ENCODE data around the gene ARRDC5. TPM values are rescaled to one million over a fixed set of nuclear protein-coding genes. Genes with fewer than 3 reads are reported as not detected.
"Not testable (repeated sequence)": the region's sequence is repeated elsewhere in the genome, so short reads cannot be mapped to it uniquely, and the experiment has no call there.

The ARRDC5 gene
- total RNA-seq, 1 experiment from 2014 or later, result not detected

- no peaks in the 10 kb centered on the region for H3K9me2 ChIP-seq (replicated peaks; ENCODE audit: insufficient read depth, low read length)
- peak within 1 kb of the TSS; percentile 93 for H3K9ac ChIP-seq (ENCODE audit: low read length)
- H3K9me3 ChIP-seq (ENCODE audit: low read length), result no peaks in the 10 kb centered on the region
- peaks cover 42% of the 10 kb centered on the region for H3K79me2 ChIP-seq (ENCODE audit: low read length)
- no peaks in the 10 kb centered on the region for H3K27me3 ChIP-seq (ENCODE audit: low read length)
- no peaks in the 10 kb centered on the region for H4K20me1 ChIP-seq (ENCODE audit: insufficient read depth, low read depth, low read length)
- H2AFZ ChIP-seq (ENCODE audit: low read length), result peak within 1 kb of the TSS; percentile 75; the same call in 1 of the 2 replicates
- peaks cover 28% of the 10 kb centered on the region for H3K4me1 ChIP-seq (ENCODE audit: low read length)
- peak within 1 kb of the TSS; percentile 98 for H3K4me3 ChIP-seq (ENCODE audit: low read length)
- peak; percentile 86 for DNase-seq
- H3K4me2 ChIP-seq (ENCODE audit: low read depth, low read length, poor library complexity, severe bottlenecking), result peak within 1 kb of the TSS; percentile 100
- H3K36me3 ChIP-seq (ENCODE audit: insufficient read depth, low read length), result peaks cover 20% of the 10 kb centered on the region
- peak within 1 kb of the TSS; percentile 70 for H3K27ac ChIP-seq (ENCODE audit: low read length)
These were observed 6.6 kb upstream of the ARRDC5 start, which contains the start of gene UHRF1 for GRCh38 chr19:4909156-4909896. TSS of gene UHRF1 (plus strand) at chr19:4909501. CDS start at chr19:4910886, 1,385 bp downstream.

DNA sequence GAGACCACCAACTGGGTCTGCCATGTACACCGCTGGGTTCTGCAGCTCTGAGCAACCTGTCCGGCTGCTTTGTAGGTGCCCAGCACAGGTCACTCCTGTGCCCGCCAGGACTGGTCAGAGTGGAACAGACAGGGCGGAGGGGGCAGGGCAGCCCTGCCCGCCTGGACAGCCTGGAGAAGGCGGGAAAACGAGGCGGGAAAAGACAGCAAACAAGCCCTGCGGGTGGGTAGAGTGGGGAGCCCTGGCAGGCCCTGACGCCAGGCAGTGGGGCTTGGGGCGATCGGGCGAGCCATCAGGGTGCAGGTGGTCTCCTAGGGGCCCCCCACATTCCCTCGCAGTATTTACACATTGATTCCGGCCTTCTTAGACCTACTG is 6.1 kb upstream of the ARRDC5 start:
- Histone ChIP-seq H2AFZ (ENCODE audit: low read length) (no peak overlapping the region), H3K4me1 (ENCODE audit: low read length) (peaks cover 28% of the 10 kb centered on the region), H3K9ac (ENCODE audit: low read length) (peak overlapping the region; percentile 93), H3K4me2 (ENCODE audit: low read depth, low read length, poor library complexity, severe bottlenecking) (peak overlapping the region; percentile 100), H3K36me3 (ENCODE audit: insufficient read depth, low read length) (peaks cover 16% of the 10 kb centered on the region), H3K9me2 (replicated peaks; ENCODE audit: insufficient read depth, low read length) (no peaks in the 10 kb centered on the region), H3K79me2 (ENCODE audit: low read length) (peaks cover 36% of the 10 kb centered on the region), H3K9me3 (ENCODE audit: low read length) (no peaks in the 10 kb centered on the region), H4K20me1 (ENCODE audit: insufficient read depth, low read depth, low read length) (no peaks in the 10 kb centered on the region), H3K27ac (ENCODE audit: low read length) (no peak overlapping the region), H3K27me3 (ENCODE audit: low read length) (no peaks in the 10 kb centered on the region), H3K4me3 (ENCODE audit: low read length) (peak overlapping the region; percentile 98; the same call in 1 of the 2 replicates)
- DNase-seq, result no peak

DNA sequence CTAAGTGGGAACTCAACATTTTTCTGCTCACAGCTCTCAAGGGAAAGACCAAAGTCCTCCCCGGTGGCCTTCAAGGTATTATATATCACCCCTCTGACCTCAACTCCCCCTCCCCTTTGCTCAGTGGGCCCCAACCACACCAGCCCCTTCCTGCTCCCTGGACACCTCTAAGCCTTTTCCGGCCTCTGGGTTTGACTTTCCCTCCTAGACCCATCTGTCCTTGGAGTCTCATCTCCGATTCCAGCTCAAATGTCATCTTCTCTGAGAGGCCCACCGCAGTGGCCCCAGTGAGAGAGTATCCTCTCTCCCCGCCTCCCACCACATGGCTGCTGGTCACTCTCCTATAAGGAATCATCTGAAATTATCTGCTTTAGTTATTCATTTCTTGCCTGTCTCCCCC is 5.7 kb upstream of the ARRDC5 start:
- Histone ChIP-seq H3K4me3 (ENCODE audit: low read length) (no peak overlapping the region), H3K36me3 (ENCODE audit: insufficient read depth, low read length) (peaks cover 13% of the 10 kb centered on the region; the same call in 1 of the 2 replicates), H3K27ac (ENCODE audit: low read length) (no peak overlapping the region), H3K27me3 (ENCODE audit: low read length) (no peaks in the 10 kb centered on the region), H2AFZ (ENCODE audit: low read length) (no peak overlapping the region), H3K79me2 (ENCODE audit: low read length) (peaks cover 32% of the 10 kb centered on the region), H3K4me1 (ENCODE audit: low read length) (peaks cover 28% of the 10 kb centered on the region), H3K4me2 (ENCODE audit: low read depth, low read length, poor library complexity, severe bottlenecking) (no peak overlapping the region), H4K20me1 (ENCODE audit: insufficient read depth, low read depth, low read length) (no peaks in the 10 kb centered on the region), H3K9ac (ENCODE audit: low read length) (0 out of 2 replicates have a peak overlapping the region, but pooled peaks have one; percentile 93), H3K9me3 (ENCODE audit: low read length) (no peaks in the 10 kb centered on the region), H3K9me2 (replicated peaks; ENCODE audit: insufficient read depth, low read length) (no peaks in the 10 kb centered on the region)
- DNase-seq, result no peak

DNA sequence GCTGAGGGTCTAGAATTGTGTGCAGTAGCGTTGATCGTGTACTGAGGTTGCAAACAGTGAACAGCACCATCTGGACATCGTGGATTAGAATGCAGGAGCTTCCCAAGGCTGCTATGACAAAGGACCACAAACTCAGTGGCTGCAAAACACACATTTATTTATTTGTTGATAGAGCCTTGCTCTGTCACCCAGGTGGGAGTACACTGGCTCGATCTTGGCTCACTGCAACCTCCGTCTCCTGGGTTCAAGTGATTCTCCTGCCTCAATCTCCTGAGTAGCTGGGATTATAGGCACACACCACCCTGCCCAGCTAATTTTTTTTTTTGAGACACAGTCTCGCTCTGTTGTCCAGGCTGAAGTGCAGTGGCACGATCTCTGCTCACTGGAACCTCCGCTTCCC is 4.3 kb upstream of the ARRDC5 start:
- H3K4me2 ChIP-seq (ENCODE audit: low read depth, low read length, poor library complexity, severe bottlenecking), result no peak overlapping the region
- H3K4me1 ChIP-seq (ENCODE audit: low read length), result peaks cover 26% of the 10 kb centered on the region
- no peaks in the 10 kb centered on the region for H3K9me3 ChIP-seq (ENCODE audit: low read length)
- H3K4me3 ChIP-seq (ENCODE audit: low read length), result no peak overlapping the region
- no peak overlapping the region for H3K27ac ChIP-seq (ENCODE audit: low read length)
- H2AFZ ChIP-seq (ENCODE audit: low read length), result no peak overlapping the region
- no peaks in the 10 kb centered on the region for H4K20me1 ChIP-seq (ENCODE audit: insufficient read depth, low read depth, low read length)
- H3K9ac ChIP-seq (ENCODE audit: low read length), result no peak overlapping the region
- peaks cover 18% of the 10 kb centered on the region for H3K79me2 ChIP-seq (ENCODE audit: low read length)
- no peak for DNase-seq
- no peaks in the 10 kb centered on the region for H3K9me2 ChIP-seq (replicated peaks; ENCODE audit: insufficient read depth, low read length)
- peaks cover under 1% of the 10 kb centered on the region; the same call in 1 of the 2 replicates for H3K36me3 ChIP-seq (ENCODE audit: insufficient read depth, low read length)
- H3K27me3 ChIP-seq (ENCODE audit: low read length), result no peaks in the 10 kb centered on the region

GRCh38 chr19:4904481-4904880 is 1.8 kb upstream of the ARRDC5 start:
- no peak overlapping the region for H3K4me3 ChIP-seq (ENCODE audit: low read length)
- no peak overlapping the region for H3K4me2 ChIP-seq (ENCODE audit: low read depth, low read length, poor library complexity, severe bottlenecking)
- H3K27me3 ChIP-seq (ENCODE audit: low read length), result no peaks in the 10 kb centered on the region
- no peaks in the 10 kb centered on the region for H4K20me1 ChIP-seq (ENCODE audit: insufficient read depth, low read depth, low read length)
- no peaks in the 10 kb centered on the region for H3K9me2 ChIP-seq (replicated peaks; ENCODE audit: insufficient read depth, low read length)
- H3K36me3 ChIP-seq (ENCODE audit: insufficient read depth, low read length), result no peaks in the 10 kb centered on the region
- H3K9ac ChIP-seq (ENCODE audit: low read length), result no peak overlapping the region
- no peak overlapping the region for H3K27ac ChIP-seq (ENCODE audit: low read length)
- H3K4me1 ChIP-seq (ENCODE audit: low read length), result peaks cover 11% of the 10 kb centered on the region
- no peaks in the 10 kb centered on the region for H3K79me2 ChIP-seq (ENCODE audit: low read length)
- no peak overlapping the region for H2AFZ ChIP-seq (ENCODE audit: low read length)
- no peak for DNase-seq
- H3K9me3 ChIP-seq (ENCODE audit: low read length), result no peaks in the 10 kb centered on the region

DNA sequence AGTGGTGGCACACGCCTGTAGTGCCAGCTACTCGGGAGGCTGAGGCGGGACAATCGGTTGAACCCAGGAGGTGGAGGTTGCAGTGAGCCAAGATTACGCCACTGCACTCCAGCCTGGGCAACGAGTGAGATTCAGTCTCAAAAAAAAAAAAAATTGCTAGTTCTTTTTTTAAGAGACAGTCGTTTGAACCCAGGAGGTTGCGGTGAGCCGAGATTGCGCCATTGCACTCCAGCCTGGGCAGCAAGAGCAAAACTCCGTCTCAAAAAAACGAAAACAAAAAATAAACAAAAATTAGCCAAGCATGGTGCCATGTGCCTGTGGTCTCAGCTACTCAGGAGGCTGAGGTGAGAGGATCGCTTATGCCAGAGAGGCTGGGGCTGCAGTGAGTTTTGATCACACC is 1.8 kb downstream of the ARRDC5 start:
- not testable (repeated sequence) for H3K9me3 ChIP-seq (ENCODE audit: low read length); H4K20me1 ChIP-seq (ENCODE audit: insufficient read depth, low read depth, low read length); H3K9ac ChIP-seq (ENCODE audit: low read length); H3K4me3 ChIP-seq (ENCODE audit: low read length); H3K9me2 ChIP-seq (replicated peaks; ENCODE audit: insufficient read depth, low read length); H3K27ac ChIP-seq (ENCODE audit: low read length); H3K27me3 ChIP-seq (ENCODE audit: low read length); H2AFZ ChIP-seq (ENCODE audit: low read length); H3K79me2 ChIP-seq (ENCODE audit: low read length); DNase-seq; H3K4me2 ChIP-seq (ENCODE audit: low read depth, low read length, poor library complexity, severe bottlenecking); H3K4me1 ChIP-seq (ENCODE audit: low read length); H3K36me3 ChIP-seq (ENCODE audit: insufficient read depth, low read length)

DNA sequence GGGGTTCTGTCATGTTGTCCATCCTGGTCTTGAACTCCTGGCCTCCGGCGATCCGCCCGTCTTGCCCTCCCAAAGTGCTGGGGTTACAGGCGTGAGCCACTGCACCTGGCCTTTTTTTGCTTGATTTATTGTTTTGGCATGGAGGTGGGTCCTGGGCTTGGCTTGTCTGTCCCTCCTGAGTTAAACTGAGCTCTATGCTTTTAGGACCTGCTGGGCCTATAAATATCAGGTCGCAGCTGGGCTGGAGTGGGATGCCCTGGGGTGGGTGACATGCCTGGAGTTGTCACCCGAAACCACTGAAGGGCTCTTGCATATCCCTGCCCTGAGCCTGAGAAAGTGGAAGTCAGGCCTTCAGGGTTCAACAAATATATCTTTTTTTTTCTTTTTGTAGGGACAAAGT is 5.5 kb downstream of the ARRDC5 start:
- Histone ChIP-seq H3K27me3 (ENCODE audit: low read length) (no peaks in the 10 kb centered on the region), H4K20me1 (ENCODE audit: insufficient read depth, low read depth, low read length) (no peaks in the 10 kb centered on the region), H3K4me2 (ENCODE audit: low read depth, low read length, poor library complexity, severe bottlenecking) (no peak overlapping the region), H2AFZ (ENCODE audit: low read length) (no peak overlapping the region), H3K9me2 (replicated peaks; ENCODE audit: insufficient read depth, low read length) (no peaks in the 10 kb centered on the region), H3K79me2 (ENCODE audit: low read length) (no peaks in the 10 kb centered on the region), H3K4me1 (ENCODE audit: low read length) (no peaks in the 10 kb centered on the region), H3K9ac (ENCODE audit: low read length) (no peak overlapping the region), H3K36me3 (ENCODE audit: insufficient read depth, low read length) (no peaks in the 10 kb centered on the region), H3K27ac (ENCODE audit: low read length) (no peak overlapping the region), H3K4me3 (ENCODE audit: low read length) (no peak overlapping the region), H3K9me3 (ENCODE audit: low read length) (no peaks in the 10 kb centered on the region)
- DNase-seq, result no peak

GRCh38 chr19:4896372-4896771 is 6.3 kb downstream of the ARRDC5 start:
- no peak overlapping the region for H3K4me2 ChIP-seq (ENCODE audit: low read depth, low read length, poor library complexity, severe bottlenecking)
- H2AFZ ChIP-seq (ENCODE audit: low read length), result no peak overlapping the region
- no peak for DNase-seq
- H3K27me3 ChIP-seq (ENCODE audit: low read length), result no peaks in the 10 kb centered on the region
- H3K9me2 ChIP-seq (replicated peaks; ENCODE audit: insufficient read depth, low read length), result no peaks in the 10 kb centered on the region
- no peaks in the 10 kb centered on the region for H3K79me2 ChIP-seq (ENCODE audit: low read length)
- H4K20me1 ChIP-seq (ENCODE audit: insufficient read depth, low read depth, low read length), result no peaks in the 10 kb centered on the region
- no peaks in the 10 kb centered on the region for H3K36me3 ChIP-seq (ENCODE audit: insufficient read depth, low read length)
- no peaks in the 10 kb centered on the region for H3K9me3 ChIP-seq (ENCODE audit: low read length)
- no peak overlapping the region for H3K4me3 ChIP-seq (ENCODE audit: low read length)
- no peak overlapping the region for H3K9ac ChIP-seq (ENCODE audit: low read length)
- H3K27ac ChIP-seq (ENCODE audit: low read length), result no peak overlapping the region
- H3K4me1 ChIP-seq (ENCODE audit: low read length), result no peaks in the 10 kb centered on the region
